GM18520 (cell line): ENCODE measurements around the gene UNC80.

Experiments
- ATAC-seq: cut with Tn5 transposase; IDR thresholded peaks from one replicate; pipeline ENCODE4 v1.9.1; 2021; ENCODE audit not compliant: unreplicated experiment

Gene UNC80

DNA sequence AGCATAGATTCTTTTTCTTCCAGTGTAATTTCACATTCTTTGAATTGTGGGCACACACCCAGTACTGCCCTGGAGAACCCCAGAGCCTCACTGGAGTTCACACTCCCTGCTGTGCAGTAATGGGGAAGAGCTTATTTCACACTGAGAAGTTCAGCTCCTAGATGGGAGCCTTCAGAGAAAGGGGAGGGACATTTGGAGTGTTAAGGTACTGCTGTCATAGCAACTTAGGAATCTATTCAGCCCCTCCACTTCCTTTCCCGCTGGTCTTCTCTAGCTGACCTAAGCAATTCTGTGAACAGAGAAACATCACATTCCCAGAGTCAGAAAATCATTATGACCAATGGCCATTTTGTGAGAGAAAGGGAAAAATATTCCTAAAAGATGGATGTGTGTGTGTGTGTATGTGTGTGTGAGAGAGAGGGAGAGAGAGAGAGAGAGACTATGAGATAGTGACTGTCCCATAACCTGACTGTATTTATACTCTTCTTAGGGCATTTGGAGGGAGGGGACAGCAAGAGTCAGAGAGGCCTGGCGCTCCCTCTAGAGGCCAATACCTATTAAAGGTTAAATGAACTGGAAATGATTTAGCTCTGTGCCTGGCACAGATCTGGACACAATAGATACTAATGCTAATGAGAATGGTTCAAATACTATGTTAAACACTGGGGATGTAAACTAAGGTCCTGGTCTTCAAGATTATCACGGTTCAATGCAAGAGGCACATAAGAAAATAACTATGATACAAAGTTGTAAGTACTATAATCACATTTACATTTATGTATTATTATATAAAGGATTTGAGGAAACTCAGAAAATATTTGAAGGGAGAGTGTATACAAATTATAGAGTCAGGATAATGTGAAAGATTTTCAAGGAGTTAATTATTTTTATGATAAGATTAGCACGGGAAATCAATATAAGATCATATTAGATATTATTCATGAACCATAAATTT lies 189.3 kb downstream of the UNC80 start:
- ATAC-seq: peak; percentile 74

DNA sequence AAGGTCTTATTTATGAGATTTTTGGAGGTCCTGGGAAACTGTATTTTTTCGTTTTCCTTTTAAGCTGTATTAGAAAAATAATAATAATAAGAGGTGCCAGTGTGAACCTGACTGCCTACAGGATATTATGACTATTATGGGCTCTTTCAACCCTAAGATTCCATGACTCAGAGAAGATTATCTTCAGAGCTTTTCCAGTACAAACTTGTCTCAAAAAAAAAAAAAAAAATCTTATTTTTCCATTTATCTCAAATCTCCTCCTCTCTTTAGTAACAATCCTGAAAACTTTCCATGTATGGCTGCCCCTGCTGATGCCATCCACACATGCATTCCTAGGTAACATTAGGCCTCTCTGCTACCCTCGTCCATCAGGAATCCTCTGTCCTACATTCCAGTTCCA lies 194.1 kb downstream of the UNC80 start:
- ATAC-seq: no peak

GRCh38 chr2:209969692-209970091 lies 198.1 kb downstream of the UNC80 start:
- no peak for ATAC-seq

DNA sequence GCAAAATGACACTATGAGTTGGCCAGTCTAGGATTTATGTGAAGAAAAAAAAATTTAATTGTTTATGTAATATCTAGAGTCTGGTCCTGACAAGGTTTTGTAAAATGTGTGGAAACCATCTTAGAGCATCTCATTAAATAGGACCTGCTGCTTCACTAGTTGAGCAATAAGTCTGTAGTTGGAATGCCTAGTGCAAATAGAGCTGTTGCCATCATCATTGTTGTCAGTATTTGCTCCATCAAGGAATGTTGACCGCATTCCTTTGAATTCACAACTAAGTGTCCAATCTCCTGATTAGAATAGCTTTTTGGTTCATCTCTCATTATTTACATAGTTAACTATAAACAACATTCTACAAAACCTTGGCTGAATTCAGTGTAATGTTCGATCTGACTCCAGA lies 198.6 kb downstream of the UNC80 start:
- no peak for ATAC-seq

- ATAC-seq: no peak
Observed at GRCh38 chr2:209970711-209971110, 199.1 kb downstream of the UNC80 start.

GRCh38 chr2:209973328-209973727 lies 201.7 kb downstream of the UNC80 start:
- ATAC-seq: no peak

GRCh38 chr2:209974576-209974975 lies 202.9 kb downstream of the UNC80 start:
- no peak for ATAC-seq

GRCh38 chr2:209976698-209977385 lies 205.2 kb downstream of the UNC80 start:
- peak; percentile 54 for ATAC-seq

- no peak for ATAC-seq
Observed at GRCh38 chr2:209977386-209978239, 206.0 kb downstream of the UNC80 start.

- no peak for ATAC-seq
Observed at GRCh38 chr2:209984291-209984690, 212.7 kb downstream of the UNC80 start.

DNA sequence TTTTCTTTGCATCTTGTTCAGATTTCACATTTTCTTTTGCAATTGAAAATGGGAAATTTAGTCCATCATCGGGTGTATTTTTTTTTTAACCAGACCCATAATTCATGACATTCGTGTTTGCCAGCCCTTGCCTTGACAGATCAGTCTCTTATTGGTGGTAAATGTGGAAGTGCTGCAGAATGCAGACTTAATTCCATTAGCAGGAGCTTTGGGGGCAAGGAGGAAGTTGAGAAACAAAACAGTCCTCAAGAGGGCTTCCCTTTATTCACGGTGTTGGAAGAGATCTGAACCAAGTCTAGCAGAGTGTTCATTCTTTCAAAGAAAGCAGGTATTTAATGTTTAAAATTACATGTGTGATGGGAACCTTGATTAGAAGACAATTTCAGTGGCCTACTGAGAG lies 214.2 kb downstream of the UNC80 start:
- ATAC-seq: no peak

GRCh38 chr2:209986415-209986814 lies 214.8 kb downstream of the UNC80 start:
- no peak for ATAC-seq

DNA sequence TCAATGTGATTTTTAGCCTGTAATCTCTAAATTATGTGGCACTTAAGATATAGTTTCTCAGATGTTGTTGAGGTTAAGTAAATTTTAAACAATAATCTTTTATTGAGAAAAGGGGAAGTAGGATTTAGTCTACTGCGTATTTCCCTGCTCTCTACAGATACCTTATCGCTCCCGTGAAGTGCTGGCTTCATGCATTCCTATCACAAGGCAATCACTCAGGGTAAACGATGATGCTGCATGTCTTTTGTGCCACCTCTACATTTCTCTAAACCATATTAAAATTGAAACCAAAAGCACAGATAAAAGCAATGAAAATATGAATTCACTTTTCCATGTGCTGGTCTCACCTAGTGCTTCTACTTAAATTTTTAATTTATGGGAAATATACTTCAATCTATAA lies 216.4 kb downstream of the UNC80 start:
- ATAC-seq: peak; percentile 46

DNA sequence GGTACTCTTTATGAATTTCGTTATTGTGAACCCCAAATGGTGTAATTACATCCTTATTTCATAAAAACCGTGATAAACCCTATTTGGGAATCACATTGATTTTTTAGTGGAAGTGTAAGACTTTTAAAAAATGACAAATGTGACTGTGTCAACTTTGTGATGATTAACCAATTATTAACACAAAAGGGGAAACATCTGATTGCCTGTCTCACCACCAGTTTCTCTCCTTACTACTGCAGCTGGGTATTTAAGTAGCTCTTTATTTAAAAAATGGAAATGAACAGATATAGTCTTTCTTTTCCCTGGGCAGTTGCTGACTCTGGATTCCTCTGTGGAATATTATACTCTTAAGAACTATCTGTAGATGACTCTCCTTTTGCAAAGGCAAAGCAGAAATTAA lies 219.2 kb downstream of the UNC80 start:
- no peak for ATAC-seq

DNA sequence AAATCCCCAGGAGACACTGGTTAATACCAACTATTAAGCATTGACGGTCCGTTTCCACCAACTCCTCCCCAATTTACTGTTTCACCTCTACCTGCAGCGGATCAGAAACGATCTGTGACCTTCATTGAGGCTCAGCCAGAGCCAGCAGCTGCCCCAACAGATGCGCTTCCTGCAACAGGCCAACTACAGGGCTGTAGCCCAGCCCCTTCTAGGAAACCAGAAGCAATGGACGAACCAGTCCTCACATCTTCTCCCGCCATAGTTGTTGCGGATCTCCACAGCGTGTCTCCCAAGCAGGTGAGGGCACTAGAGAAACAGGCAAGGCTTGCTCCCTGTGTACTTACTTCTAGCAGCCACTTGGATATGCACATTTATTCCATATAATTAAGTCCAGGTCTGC lies 222.3 kb downstream of the UNC80 start:
- no peak for ATAC-seq

DNA sequence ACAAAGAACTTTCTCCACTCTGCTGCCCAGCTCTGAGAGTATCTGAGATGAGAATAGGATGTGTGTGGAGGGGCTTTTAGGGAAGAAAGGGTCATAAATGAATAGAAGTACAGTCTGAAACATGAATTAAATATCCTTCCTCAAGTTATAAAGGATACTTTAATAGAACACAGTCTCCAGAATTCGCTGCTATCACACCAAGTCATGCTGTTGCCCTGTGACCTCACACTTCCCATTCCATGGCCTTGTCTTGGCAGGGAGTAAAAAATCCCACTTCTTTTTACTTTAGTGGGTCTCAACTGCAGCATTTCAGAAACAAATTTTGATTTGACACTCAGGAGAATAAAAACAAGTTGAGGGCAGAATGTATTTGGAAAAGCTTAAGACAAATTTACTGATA lies 227.0 kb downstream of the UNC80 start:
- ATAC-seq: no peak

DNA sequence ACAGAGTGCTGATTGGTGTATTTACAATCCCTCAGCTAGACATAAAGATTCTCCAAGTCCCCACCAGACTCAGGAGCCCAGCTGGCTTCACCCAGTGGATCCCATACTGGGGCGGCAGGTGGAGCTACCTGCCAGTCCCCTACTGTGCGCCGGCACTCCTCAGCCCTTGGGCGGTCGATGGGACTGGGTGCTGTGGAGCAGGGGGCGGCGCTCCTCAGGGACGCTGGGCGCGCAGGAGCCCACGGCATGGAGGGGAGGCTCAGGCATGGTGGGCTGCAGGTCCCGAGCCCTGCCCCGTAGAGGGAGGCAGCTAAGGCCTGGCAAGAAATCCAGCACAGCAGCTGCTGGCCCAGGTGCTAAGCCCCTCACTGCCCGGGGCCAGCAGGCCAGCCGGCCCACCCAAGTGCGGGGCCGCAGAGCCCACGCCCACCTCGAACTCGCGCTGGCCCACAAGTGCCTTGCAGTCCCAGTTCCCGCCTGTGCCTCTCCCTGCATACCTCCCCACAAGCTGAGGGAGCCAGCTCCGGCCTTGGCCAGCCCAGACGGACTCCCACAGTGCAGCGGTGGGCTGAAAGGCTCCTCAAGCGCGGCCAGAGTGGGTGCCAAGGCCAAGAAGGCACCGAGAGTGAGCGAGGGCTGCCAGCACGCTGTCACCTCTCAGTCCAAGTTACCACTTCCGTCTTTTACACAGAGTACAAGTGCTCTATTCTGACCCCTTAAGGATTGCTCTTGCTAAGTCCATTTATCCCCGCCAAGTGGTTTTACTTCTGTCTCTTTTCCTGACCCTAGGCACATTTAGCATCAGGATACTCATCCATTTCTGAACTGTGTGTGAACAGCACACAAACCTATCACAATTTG lies 229.1 kb downstream of the UNC80 start:
- no peak for ATAC-seq

GRCh38 chr2:210002158-210003157 lies 230.8 kb downstream of the UNC80 start, which contains the start of gene RPE:
Gene RPE, plus strand, starts transcription at chr2:210002638. Its CDS starts 24 bp downstream, at chr2:210002662.
- ATAC-seq: peak; percentile 98

- ATAC-seq: no peak
Observed at GRCh38 chr2:210003359-210003758, 231.7 kb downstream of the UNC80 start.
